ENCODE measurements around the gene MBD5.

DNA sequence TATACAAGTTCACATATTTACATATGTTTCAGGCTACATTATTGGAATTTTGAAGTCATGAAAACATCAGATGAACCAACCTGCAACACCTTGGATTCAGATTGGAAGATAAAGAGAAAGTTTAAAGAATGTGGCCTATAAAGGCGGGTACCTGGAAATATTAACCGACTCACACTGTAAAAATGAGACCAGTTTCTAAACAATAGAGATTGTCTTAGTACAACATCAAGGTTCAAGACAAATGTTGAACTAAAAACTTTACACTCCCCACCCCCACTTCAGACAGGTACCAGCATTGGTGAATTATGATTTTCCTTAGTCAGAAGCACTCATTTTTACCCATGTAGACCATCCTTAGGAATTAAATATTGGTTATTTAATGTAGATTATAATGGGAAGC is 437.3 kb downstream of the MBD5 start:
- TF ChIP-seq, protein P1, sequence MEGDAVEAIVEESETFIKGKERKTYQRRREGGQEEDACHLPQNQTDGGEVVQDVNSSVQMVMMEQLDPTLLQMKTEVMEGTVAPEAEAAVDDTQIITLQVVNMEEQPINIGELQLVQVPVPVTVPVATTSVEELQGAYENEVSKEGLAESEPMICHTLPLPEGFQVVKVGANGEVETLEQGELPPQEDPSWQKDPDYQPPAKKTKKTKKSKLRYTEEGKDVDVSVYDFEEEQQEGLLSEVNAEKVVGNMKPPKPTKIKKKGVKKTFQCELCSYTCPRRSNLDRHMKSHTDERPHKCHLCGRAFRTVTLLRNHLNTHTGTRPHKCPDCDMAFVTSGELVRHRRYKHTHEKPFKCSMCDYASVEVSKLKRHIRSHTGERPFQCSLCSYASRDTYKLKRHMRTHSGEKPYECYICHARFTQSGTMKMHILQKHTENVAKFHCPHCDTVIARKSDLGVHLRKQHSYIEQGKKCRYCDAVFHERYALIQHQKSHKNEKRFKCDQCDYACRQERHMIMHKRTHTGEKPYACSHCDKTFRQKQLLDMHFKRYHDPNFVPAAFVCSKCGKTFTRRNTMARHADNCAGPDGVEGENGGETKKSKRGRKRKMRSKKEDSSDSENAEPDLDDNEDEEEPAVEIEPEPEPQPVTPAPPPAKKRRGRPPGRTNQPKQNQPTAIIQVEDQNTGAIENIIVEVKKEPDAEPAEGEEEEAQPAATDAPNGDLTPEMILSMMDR (IDR thresholded peaks at IDR 0.05): no peak
- TF ChIP-seq EZH2 (IDR thresholded peaks at IDR 0.05; ENCODE audit: borderline replicate concordance, insufficient read depth, low read depth, low read length, poor library complexity, severe bottlenecking): no peak
